WTC11 (cell line): Measurements from ENCODE around the gene RNF215. TPM values are rescaled to one million over a fixed set of nuclear protein-coding genes. Genes with fewer than 3 reads are reported as not detected.

Experiments used
- ATAC-seq: fragments of 200-7000 bp; cut with Tn5 transposase; 2 replicates; pipeline ENCODE4 v1.10.0; 2021; ENCODE audit warnings: mild to moderate bottlenecking, moderate library complexity
- CTCF ChIA-PET: fragments of 300-600 bp; sonication (Branson Sonifier 250); formaldehyde crosslinking; loops from one replicate; lab custom pipeline; 2021; ENCODE audit warnings: antibody characterized with exemption; lab: Charles Lee
- POLR2A ChIA-PET: fragments of 350-600 bp; sonication (Branson Sonifier 250); formaldehyde crosslinking; loops from one replicate; lab custom pipeline; 2021; ENCODE audit warnings: antibody characterized with exemption; lab: Charles Lee
- DNase-seq: peaks from one replicate; pipeline ENCODE4 v3.0.0; 2021; ENCODE audit warnings: low spot score
- H3K27ac Mint-ChIP-seq: 2 replicates; pipeline ENCODE4 v1.8.0; 2021; ENCODE audit warnings: mixed read lengths
- H3K27me3 Mint-ChIP-seq: 2 replicates; pipeline ENCODE4 v1.8.0; 2021; ENCODE audit warnings: low read depth, mild to moderate bottlenecking, moderate library complexity, mixed read lengths
- H3K36me3 Mint-ChIP-seq: 2 replicates; pipeline ENCODE4 v1.8.0; 2021; ENCODE audit warnings: mixed read lengths
- H3K4me1 Mint-ChIP-seq: 2 replicates; pipeline ENCODE4 v1.8.0; 2022; ENCODE audit warnings: mixed read lengths
- H3K4me3 Mint-ChIP-seq: 2 replicates; pipeline ENCODE4 v1.8.0; 2021; ENCODE audit warnings: mild to moderate bottlenecking, moderate library complexity, mixed read lengths
- H3K9me3 Mint-ChIP-seq: 2 replicates; pipeline ENCODE4 v1.8.0; 2021; ENCODE audit warnings: mixed read lengths
- CBFB ChIP-seq: sonication (generic); formaldehyde crosslinking; IDR thresholded peaks from 2 replicates; pipeline ENCODE4 v1.8.1; 2022; ENCODE audit warnings: mild to moderate bottlenecking, low read depth, missing genetic modification reagents
- FOXK1 ChIP-seq: sonication (generic); formaldehyde crosslinking; IDR thresholded peaks from 2 replicates; pipeline ENCODE4 v1.8.0; 2022; ENCODE audit warnings: mild to moderate bottlenecking, moderate library complexity, missing genetic modification reagents
- NR2C2 ChIP-seq: sonication (generic); formaldehyde crosslinking; IDR thresholded peaks from 2 replicates; pipeline ENCODE4 v1.8.0; 2022; ENCODE audit warnings: mild to moderate bottlenecking, missing genetic modification reagents
- OVOL2 ChIP-seq: fragments of 250-450 bp; sonication (Bioruptor Pico); IDR thresholded peaks from 2 replicates; pipeline ENCODE4 v1.9.0; 2021; ENCODE audit warnings: mild to moderate bottlenecking, borderline replicate concordance
- PREB ChIP-seq: sonication (generic); formaldehyde crosslinking; IDR thresholded peaks from 2 replicates; pipeline ENCODE4 v1.8.1; 2022; ENCODE audit warnings: mild to moderate bottlenecking, missing genetic modification reagents, moderate library complexity, borderline replicate concordance
- RELA ChIP-seq: sonication (generic); formaldehyde crosslinking; IDR thresholded peaks from 2 replicates; pipeline ENCODE4 v1.8.1; 2022; ENCODE audit warnings: missing genetic modification reagents, mild to moderate bottlenecking, borderline replicate concordance
- SMAD4 ChIP-seq: sonication (generic); formaldehyde crosslinking; IDR thresholded peaks from 2 replicates; pipeline ENCODE4 v1.8.0; 2022; ENCODE audit warnings: mild to moderate bottlenecking, missing genetic modification reagents
- SP1 ChIP-seq: sonication (generic); formaldehyde crosslinking; conservative IDR thresholded peaks from 2 replicates; pipeline ENCODE4 v1.8.1; 2022; ENCODE audit warnings: missing genetic modification reagents
- TP53 ChIP-seq: sonication (generic); formaldehyde crosslinking; IDR thresholded peaks from 2 replicates; pipeline ENCODE4 v1.8.1; 2023; ENCODE audit warnings: mild to moderate bottlenecking, missing genetic modification reagents
- ZNF263 ChIP-seq: sonication (generic); formaldehyde crosslinking; IDR thresholded peaks from 2 replicates; pipeline ENCODE4 v1.8.1; 2022; ENCODE audit warnings: low read depth, mild to moderate bottlenecking, moderate library complexity, missing genetic modification reagents
- ZNF317 ChIP-seq: sonication (generic); formaldehyde crosslinking; IDR thresholded peaks from 2 replicates; pipeline ENCODE4 v1.8.1; 2023; ENCODE audit warnings: low read depth, mild to moderate bottlenecking, moderate library complexity, missing genetic modification reagents, borderline replicate concordance
- ZNF396 ChIP-seq: fragments of 250-450 bp; sonication (Bioruptor Pico); IDR thresholded peaks from 2 replicates; pipeline ENCODE4 v1.8.0; 2021; ENCODE audit warnings: mild to moderate bottlenecking, moderate library complexity, borderline replicate concordance
- ZSCAN18 ChIP-seq: fragments of 250-450 bp; sonication (Bioruptor Pico); IDR thresholded peaks from 2 replicates; pipeline ENCODE4 v2.1.2; 2022; ENCODE audit warnings: mild to moderate bottlenecking, moderate library complexity
- total RNA-seq: library from RNA; stranded (reverse); gene quantifications from 3 replicates; pipeline ENCODE4 v1.2.3, GENCODE V29; 2021
- TF ChIP-seq, protein P1 (sequence below): sonication (generic); formaldehyde crosslinking; IDR thresholded peaks from 2 replicates; pipeline ENCODE4 v1.8.1; 2022; ENCODE audit warnings: missing genetic modification reagents, borderline replicate concordance
- TF ChIP-seq, protein P2 (sequence below): sonication (generic); formaldehyde crosslinking; IDR thresholded peaks from 2 replicates; pipeline ENCODE4 v1.8.0; 2023; ENCODE audit warnings: mild to moderate bottlenecking, missing genetic modification reagents
- TF ChIP-seq, protein P3 (sequence below): fragments of 250-450 bp; sonication (Bioruptor Pico); IDR thresholded peaks from 2 replicates; pipeline ENCODE4 v1.9.0; 2021; ENCODE audit warnings: mild to moderate bottlenecking, borderline replicate concordance
- TF ChIP-seq, protein P4 (sequence below): fragments of 250-450 bp; sonication (Bioruptor Pico); IDR thresholded peaks from 2 replicates; pipeline ENCODE4 v1.8.0; 2021; ENCODE audit warnings: mild to moderate bottlenecking
- TF ChIP-seq, protein P5 (sequence below): fragments of 250-450 bp; sonication (Bioruptor Pico); IDR thresholded peaks from 2 replicates; pipeline ENCODE4 v1.9.0; 2021; ENCODE audit warnings: moderate library complexity, mild to moderate bottlenecking, inconsistent platforms, borderline replicate concordance

RNF215 gene
- total RNA-seq, 1 experiment from 2014 or later = 25.4 TPM

DNA sequence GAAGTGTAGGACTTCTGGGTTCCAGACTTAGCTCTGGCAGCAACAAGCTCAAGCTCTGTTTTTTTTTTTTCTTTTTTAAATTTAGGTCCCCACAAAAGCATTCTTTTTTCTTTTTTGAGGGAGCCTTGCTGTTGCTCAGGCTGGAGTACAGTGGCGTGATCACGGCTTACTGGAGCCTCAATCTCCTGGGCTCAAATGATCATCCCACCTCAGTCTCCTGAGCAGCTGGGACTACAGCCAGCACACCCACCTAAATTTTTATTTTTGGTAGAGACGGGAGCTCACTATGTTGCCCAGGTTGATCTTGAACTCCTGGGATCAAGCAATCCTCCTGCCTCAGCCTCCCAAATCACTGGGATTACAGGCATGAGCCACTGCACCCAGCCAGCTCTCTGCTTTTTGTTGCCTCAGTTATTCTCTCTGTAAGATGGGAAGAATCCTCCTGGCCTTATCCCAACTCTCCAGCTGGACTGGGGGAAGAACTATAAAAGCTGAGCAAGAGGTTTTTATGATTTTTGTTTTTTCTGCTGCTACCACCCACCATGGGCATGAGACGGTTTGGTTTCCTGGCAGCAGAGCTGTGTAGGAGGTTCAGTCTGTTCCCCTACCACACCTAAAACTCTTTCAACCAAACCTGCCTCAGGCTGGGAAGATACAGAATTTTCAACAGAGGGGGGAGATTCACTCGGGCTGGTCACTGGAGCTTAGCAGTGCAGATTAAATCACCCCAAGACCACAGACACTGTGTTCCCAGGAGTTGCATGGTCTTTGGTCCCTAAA is 26.7 kb upstream of the RNF215 start (continued):
- TF ChIP-seq, protein P1, sequence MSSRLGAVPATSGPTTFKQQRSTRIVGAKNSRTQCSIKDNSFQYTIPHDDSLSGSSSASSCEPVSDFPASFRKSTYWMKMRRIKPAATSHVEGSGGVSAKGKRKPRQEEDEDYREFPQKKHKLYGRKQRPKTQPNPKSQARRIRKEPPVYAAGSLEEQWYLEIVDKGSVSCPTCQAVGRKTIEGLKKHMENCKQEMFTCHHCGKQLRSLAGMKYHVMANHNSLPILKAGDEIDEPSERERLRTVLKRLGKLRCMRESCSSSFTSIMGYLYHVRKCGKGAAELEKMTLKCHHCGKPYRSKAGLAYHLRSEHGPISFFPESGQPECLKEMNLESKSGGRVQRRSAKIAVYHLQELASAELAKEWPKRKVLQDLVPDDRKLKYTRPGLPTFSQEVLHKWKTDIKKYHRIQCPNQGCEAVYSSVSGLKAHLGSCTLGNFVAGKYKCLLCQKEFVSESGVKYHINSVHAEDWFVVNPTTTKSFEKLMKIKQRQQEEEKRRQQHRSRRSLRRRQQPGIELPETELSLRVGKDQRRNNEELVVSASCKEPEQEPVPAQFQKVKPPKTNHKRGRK (CRISPR knock-in tag) = no peak
- TF ChIP-seq PREB (no peak), FOXK1 (no peak), ZNF396 (CRISPR knock-in tag) (no peak), SMAD4 (CRISPR knock-in tag) (no peak), SP1 (CRISPR knock-in tag) (no peak)
- TF ChIP-seq, protein P2, sequence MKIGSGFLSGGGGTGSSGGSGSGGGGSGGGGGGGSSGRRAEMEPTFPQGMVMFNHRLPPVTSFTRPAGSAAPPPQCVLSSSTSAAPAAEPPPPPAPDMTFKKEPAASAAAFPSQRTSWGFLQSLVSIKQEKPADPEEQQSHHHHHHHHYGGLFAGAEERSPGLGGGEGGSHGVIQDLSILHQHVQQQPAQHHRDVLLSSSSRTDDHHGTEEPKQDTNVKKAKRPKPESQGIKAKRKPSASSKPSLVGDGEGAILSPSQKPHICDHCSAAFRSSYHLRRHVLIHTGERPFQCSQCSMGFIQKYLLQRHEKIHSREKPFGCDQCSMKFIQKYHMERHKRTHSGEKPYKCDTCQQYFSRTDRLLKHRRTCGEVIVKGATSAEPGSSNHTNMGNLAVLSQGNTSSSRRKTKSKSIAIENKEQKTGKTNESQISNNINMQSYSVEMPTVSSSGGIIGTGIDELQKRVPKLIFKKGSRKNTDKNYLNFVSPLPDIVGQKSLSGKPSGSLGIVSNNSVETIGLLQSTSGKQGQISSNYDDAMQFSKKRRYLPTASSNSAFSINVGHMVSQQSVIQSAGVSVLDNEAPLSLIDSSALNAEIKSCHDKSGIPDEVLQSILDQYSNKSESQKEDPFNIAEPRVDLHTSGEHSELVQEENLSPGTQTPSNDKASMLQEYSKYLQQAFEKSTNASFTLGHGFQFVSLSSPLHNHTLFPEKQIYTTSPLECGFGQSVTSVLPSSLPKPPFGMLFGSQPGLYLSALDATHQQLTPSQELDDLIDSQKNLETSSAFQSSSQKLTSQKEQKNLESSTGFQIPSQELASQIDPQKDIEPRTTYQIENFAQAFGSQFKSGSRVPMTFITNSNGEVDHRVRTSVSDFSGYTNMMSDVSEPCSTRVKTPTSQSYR (CRISPR knock-in tag) = no peak

GRCh38 chr22:30413001-30413400 is 25.8 kb upstream of the RNF215 start:
- Mint-ChIP-seq H3K27ac (peak overlapping the region; percentile 73), H3K4me1 (no peaks in the 10 kb centered on the region), H3K27me3 (no peaks in the 10 kb centered on the region), H3K36me3 (peaks cover 29% of the 10 kb centered on the region), H3K4me3 (no peak overlapping the region), H3K9me3 (no peaks in the 10 kb centered on the region)
- ChIA-PET POLR2A (interaction anchor here (0.9 to 1.1 kb wide), 2 partner anchors 9 to 11 kb away, joined by 3 to 4 read pairs; no protein-coding TSS in a partner anchor), CTCF (interaction anchor here (1.0 to 4.5 kb wide), 5 partner anchors 11 to 25 kb away, joined by 3 to 21 read pairs (median 5); partner anchors contain the start of genes MTFP1 and RNF215)
- ATAC-seq (no peak), DNase-seq (no peak)
- no peak for TF ChIP-seq OVOL2
- no peak for TF ChIP-seq ZNF263 (CRISPR knock-in tag)
- no peak for TF ChIP-seq RELA (CRISPR knock-in tag)
- no peak for TF ChIP-seq TP53 (CRISPR knock-in tag)
- no peak for TF ChIP-seq ZNF396 (CRISPR knock-in tag)
- TF ChIP-seq NR2C2 = no peak
- TF ChIP-seq, protein P3, sequence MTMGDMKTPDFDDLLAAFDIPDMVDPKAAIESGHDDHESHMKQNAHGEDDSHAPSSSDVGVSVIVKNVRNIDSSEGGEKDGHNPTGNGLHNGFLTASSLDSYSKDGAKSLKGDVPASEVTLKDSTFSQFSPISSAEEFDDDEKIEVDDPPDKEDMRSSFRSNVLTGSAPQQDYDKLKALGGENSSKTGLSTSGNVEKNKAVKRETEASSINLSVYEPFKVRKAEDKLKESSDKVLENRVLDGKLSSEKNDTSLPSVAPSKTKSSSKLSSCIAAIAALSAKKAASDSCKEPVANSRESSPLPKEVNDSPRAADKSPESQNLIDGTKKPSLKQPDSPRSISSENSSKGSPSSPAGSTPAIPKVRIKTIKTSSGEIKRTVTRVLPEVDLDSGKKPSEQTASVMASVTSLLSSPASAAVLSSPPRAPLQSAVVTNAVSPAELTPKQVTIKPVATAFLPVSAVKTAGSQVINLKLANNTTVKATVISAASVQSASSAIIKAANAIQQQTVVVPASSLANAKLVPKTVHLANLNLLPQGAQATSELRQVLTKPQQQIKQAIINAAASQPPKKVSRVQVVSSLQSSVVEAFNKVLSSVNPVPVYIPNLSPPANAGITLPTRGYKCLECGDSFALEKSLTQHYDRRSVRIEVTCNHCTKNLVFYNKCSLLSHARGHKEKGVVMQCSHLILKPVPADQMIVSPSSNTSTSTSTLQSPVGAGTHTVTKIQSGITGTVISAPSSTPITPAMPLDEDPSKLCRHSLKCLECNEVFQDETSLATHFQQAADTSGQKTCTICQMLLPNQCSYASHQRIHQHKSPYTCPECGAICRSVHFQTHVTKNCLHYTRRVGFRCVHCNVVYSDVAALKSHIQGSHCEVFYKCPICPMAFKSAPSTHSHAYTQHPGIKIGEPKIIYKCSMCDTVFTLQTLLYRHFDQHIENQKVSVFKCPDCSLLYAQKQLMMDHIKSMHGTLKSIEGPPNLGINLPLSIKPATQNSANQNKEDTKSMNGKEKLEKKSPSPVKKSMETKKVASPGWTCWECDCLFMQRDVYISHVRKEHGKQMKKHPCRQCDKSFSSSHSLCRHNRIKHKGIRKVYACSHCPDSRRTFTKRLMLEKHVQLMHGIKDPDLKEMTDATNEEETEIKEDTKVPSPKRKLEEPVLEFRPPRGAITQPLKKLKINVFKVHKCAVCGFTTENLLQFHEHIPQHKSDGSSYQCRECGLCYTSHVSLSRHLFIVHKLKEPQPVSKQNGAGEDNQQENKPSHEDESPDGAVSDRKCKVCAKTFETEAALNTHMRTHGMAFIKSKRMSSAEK (CRISPR knock-in tag) = no peak
- TF ChIP-seq, protein P1 (CRISPR knock-in tag) = no peak
- no peak for TF ChIP-seq ZNF317 (CRISPR knock-in tag)
- no peak for TF ChIP-seq CBFB (CRISPR knock-in tag)
- TF ChIP-seq ZSCAN18 (CRISPR knock-in tag) = no peak
- TF ChIP-seq, protein P4, sequence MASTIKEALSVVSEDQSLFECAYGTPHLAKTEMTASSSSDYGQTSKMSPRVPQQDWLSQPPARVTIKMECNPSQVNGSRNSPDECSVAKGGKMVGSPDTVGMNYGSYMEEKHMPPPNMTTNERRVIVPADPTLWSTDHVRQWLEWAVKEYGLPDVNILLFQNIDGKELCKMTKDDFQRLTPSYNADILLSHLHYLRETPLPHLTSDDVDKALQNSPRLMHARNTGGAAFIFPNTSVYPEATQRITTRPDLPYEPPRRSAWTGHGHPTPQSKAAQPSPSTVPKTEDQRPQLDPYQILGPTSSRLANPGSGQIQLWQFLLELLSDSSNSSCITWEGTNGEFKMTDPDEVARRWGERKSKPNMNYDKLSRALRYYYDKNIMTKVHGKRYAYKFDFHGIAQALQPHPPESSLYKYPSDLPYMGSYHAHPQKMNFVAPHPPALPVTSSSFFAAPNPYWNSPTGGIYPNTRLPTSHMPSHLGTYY (CRISPR knock-in tag) = no peak
- TF ChIP-seq, protein P5, sequence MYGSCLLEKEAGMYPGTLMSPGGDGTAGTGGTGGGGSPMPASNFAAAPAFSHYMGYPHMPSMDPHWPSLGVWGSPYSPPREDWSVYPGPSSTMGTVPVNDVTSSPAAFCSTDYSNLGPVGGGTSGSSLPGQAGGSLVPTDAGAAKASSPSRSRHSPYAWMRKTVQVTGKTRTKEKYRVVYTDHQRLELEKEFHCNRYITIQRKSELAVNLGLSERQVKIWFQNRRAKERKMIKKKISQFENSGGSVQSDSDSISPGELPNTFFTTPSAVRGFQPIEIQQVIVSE = no peak
